ENCODE measurements around the gene ASIC3.
A peak's percentile ranks its signal among the peaks of the same experiment; 100 is the strongest.
"Not testable (repeated sequence)": the region's sequence is repeated elsewhere in the genome, so short reads cannot be mapped to it uniquely, and the experiment has no call there.

Gene ASIC3

DNA sequence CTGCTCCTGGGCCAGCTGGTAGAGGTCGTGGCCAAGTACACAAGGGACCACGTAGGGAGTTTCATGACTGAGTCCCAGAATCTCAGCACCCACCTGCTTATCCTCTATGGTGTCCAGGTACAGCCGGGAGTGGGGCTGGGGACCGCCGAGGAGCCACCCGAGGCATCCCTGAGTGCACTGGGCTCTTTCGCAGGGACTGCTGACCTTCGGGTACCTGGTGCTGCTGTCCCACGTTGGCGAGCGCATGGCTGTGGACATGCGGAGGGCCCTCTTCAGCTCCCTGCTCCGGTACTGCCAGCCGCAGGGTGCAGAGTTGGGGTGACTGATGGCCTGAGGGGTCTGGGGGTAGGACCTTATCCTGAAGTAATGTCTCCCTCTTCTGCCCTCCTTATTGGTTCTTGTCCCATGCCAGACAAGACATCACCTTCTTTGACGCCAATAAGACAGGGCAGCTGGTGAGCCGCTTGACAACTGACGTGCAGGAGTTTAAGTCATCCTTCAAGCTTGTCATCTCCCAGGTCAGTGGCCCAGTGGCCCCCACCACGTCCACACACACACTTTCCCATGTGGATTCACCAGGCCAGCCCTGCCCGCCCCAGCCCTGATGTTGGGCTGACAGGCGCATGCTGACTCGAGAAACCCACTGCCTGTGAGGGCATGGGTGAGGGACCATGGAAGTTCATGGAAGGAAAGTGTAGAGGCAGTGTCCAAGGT is 13.9 kb upstream of the ASIC3 start:
- DNase-seq: no peak

- DNase-seq: no peak
Observed at GRCh38 chr7:151035026-151035717, 13.2 kb upstream of the ASIC3 start.

DNA sequence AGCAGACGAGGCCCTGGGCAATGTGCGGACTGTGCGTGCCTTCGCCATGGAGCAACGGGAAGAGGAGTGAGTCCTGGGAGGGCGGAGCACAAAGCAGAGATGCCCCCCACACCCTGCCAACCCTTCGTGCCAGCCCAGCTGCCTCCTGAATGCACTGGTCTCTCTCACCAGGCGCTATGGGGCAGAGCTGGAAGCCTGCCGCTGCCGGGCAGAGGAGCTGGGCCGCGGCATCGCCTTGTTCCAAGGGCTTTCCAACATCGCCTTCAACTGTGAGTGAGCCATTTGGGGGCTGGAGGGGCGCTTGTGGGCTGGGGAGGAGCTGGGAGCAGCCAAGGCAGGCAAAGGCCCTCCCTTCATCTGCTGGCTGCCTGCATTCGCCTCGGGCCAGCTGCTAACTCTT is 12.4 kb upstream of the ASIC3 start:
- DNase-seq: no peak

DNA sequence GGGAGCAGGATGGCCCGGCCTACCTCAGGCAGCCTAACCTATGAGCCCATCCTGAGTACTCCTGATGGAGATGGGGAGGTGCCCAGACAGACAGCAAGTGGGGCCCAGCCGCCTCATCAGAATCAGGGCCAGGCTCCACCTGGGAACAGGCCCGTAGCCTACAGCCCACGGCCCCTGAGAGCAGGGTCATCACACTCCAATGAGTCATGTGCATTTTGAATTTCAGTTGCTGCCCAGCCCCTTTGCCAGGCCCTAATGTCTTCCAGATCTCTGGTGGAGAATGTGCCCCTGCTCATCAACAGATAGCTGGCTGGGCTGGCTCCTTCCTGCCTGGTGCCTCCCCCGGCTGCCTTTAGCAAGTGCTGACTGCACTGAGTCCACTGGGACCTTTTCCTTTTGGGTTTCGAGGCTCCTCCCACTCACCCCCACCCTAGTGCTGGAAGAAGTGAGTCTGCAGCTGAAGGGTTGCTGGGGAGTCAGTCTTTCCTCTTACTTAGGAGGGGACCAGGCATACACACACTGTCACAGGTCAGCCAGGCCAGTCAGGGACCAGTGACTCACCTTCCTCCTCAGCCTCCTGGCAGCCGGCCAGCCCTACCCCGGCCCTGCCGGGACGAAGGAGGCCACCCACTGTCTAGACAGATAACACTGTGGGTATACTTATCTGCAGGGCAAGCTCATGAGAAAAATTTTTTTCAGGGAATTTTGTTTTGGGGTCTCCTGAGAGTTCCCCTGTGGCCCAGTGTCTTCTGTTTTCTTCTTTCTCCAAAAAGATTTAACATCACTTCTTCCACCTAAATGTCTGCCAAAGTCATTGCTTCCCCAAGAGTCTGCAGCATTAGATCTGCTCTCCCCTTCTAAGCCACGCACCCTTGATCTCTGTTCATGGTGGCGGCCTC is 9.1 kb upstream of the ASIC3 start:
- DNase-seq: peak; percentile 88

DNA sequence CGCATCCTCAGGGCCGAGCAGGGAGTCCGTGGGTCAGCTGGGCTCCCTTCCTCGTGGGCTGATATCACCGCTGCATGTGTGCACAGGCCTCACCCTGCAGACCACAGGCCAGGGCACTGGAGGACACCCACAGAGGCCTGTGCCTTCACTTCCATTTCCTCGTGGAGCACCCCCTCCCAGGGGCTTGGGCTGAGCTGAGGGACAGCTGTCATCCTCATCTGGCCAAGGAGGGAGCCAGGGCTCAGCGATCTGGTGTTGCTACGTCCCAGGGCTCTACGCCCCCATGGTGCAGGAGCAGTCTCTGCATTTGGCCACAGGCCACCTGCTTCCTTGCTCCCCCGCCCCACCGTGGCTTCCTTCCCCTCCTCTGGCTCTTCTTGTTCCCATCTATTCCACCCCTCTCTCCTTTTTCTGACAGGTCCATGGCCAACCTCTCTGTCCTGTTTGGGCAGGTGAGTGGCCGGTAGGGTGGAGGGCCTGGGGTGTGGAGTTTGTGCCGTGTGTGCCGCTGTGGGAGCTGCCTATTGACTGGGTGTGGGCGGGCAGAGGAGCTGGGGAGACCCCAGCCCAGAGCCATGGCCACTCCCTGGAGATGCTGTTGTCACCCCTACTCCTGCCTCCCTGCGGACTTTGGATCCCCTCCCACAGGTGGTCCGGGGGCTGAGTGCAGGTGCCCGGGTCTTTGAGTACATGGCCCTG is 8.3 kb upstream of the ASIC3 start:
- no peak for DNase-seq

DNA sequence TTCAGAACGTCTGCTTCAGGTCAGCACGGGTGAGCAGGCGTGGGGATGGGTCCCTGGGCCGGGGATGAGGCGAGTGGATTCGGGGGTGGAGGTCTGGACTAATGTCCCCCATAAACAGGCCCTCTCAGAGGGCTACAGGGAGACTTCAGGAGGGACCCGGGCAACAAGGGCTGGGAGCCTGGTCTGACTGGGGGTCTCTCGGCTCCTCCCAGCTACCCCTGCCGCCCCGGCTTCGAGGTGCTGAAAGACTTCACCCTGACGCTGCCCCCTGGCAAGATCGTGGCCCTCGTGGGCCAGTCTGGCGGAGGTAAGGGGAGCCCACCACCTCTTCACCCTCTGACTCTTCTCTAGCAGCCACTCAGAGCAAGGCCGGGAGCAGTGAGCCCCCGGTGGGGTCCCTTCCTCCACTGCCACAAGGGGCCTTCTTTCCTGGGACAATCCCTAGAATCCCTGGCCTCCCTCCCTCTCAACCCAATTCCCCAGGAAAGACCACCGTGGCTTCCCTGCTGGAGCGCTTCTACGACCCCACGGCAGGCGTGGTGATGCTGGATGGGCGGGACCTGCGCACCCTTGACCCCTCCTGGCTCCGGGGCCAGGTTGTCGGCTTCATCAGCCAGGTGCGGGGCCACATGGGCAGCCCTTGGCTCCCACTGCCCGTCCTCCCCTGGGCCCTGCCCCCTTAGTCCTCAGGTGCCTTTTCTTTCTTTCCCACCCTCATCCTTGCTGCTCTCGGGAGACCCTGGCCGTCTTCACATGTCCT is 7.5 kb upstream of the ASIC3 start:
- no peak for DNase-seq

GRCh38 chr7:151043449-151043848 is 4.9 kb upstream of the ASIC3 start:
- not testable (repeated sequence) for DNase-seq

DNA sequence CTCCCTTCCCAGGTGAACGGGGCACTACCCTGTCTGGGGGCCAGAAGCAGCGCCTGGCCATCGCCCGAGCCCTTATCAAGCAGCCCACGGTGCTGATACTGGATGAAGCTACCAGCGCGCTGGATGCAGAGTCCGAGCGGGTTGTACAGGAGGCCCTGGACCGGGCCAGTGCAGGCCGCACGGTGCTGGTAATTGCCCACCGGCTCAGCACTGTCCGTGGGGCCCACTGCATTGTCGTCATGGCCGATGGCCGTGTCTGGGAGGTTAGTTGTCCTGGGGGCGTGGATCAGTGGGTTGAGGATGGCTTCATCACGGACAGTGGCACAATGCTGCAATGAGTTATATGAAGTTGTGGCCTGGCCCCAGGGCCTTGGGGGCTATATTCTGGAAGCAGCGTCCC is 4.4 kb upstream of the ASIC3 start:
- no peak for DNase-seq

- DNase-seq: no peak
Observed at GRCh38 chr7:151045262-151045661, 3.1 kb upstream of the ASIC3 start.

- no peak for DNase-seq
Observed at GRCh38 chr7:151045967-151046366, 2.4 kb upstream of the ASIC3 start.

- no peak for DNase-seq
Observed at GRCh38 chr7:151046603-151047573, 1.4 kb upstream of the ASIC3 start.

GRCh38 chr7:151048911-151049463 is 656 bp downstream of the ASIC3 start:
- DNase-seq: no peak

DNA sequence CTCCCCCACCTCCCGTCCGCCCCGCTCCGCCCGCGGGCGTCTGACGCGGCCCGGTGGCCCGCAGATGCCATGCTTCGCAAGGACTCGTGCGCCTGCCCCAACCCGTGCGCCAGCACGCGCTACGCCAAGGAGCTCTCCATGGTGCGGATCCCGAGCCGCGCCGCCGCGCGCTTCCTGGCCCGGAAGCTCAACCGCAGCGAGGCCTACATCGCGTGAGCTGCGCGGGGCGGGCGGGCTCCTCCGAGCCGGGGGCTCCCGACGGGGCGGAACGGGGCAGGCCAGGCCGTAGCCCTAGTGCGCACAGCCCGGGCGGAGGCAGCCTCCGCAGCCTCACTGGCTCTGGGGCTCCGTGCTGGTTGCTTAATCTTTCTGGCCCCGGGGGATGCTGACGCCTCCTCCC is 2.8 kb downstream of the ASIC3 start:
- DNase-seq: peak; percentile 44

DNA sequence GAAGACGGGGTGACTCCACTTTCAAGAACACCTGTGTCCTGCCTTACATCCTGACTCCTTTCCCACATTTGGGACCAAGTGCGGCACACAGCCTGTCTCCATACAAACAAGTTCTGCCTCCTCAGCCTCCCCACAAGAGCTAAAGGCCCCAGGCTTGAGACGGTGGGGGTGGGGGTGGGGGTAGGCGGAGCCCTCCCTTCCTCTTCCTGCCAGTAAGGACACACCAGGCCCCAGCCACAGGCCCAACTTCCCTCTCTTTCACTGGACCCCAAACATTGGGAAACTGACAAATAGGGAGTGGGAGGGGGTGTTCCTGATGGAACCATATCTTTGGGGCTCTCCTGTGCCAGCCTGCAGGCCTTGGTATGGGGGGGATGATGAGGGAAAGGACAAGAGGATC is 4.8 kb downstream of the ASIC3 start:
- no peak for DNase-seq

- no peak for DNase-seq
Observed at GRCh38 chr7:151053751-151054150, 5.4 kb downstream of the ASIC3 start.

- no peak for DNase-seq
Observed at GRCh38 chr7:151056283-151056665, 7.9 kb downstream of the ASIC3 start.

DNA sequence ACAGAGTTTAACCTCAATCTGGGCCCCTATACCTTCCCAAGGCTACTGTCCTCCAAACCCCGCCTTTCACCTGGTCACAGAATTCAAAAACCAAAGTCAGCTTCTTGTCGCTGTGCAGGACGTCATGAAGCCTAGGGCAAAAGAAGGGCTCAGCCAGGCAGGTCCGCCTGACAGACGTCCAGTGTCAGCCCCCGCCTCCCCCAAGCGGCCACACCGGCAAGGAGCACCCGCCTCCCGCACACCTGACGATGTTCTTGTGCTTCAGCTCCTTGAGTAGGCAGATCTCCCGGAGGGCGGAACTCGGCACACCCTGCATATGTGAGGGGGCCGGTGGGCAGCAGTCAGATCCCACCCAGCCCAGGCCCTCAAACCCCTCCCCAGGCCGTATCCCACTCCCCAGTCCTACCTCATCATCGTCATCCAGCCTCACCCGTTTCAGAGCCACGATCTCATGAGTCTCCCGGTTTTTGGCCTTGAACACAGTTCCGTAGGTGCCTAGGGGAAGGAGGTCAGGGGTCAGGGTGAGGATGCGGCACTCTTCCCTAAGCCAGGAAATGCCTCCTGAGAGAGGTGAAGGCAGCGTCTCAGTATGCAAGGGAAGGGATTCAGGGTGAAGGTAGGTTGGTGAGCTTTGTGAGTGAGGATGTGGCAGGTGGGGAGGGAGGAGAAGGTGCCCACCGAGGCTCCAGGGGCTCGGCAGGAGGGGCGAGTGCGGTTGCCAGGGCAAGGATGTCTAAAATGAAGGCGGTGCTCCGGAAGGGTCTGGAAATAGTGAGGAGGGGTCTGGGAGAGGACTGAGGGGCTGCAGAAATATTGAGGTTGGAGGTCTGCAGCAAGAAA is 8.6 kb downstream of the ASIC3 start:
- DNase-seq: no peak

DNA sequence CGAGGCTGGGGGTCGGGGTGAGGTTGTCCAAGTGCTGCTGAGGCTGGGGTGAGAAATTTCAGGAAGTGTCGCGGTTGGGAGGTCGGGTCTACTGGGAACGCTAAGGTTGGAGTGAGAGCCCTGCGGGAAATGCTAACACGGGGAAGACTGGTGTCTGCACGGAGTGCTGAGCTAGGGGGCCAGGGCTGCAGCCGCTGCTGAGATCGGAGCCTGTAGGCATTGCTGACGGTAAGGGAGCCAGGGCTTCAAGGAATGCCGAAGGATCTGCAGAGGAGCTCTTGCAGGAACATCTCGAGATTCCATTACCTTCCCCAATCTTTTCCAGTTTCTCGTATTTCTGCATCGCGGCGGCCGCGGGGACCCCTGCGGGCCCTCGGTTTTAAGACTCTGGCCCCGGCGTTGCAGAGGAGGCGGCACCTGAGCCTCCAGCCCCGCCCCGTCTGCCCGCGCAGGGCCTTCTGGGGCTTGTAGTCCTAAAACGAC is 9.2 kb downstream of the ASIC3 start, which contains the start of gene CDK5:
Gene CDK5 (minus strand): TSS at position 392 of the 483 bp plus-strand sequence. CDS start 49 bp downstream, at position 343.
- DNase-seq: peak; percentile 16

Data from stimulated activated CD4-positive, alpha-beta T cell treated with anti-CD3 and anti-CD28 coated beads, Interleukin-1b, Interleukin-23, amount 100 ng/mL, for 48 hours (primary cell).